Ishikawa (cell line): ENCODE measurements around the gene SCAF8.

Source experiments
- CEBPB ChIP-seq: IDR thresholded peaks from 2 replicates; pipeline ENCODE4 v1.6.1; 2012
- CREB1 ChIP-seq: IDR thresholded peaks from 2 replicates; pipeline ENCODE4 v1.6.1; 2012; ENCODE audit warnings: low read depth
- EGR1 ChIP-seq: IDR thresholded peaks from 2 replicates; pipeline ENCODE4 v1.6.1; 2012
- EP300 ChIP-seq: IDR thresholded peaks from 2 replicates; pipeline ENCODE4 v1.6.1; 2012; ENCODE audit warnings: borderline replicate concordance
- FOXM1 ChIP-seq: IDR thresholded peaks from 2 replicates; pipeline ENCODE4 v1.6.1; 2012; ENCODE audit warnings: low read depth, borderline replicate concordance
- MAX ChIP-seq: IDR thresholded peaks from 2 replicates; pipeline ENCODE4 v1.6.1; 2012
- NFIC ChIP-seq: IDR thresholded peaks from 2 replicates; pipeline ENCODE4 v1.6.1; 2012
- RAD21 ChIP-seq: IDR thresholded peaks from 2 replicates; pipeline ENCODE4 v1.6.1; 2012; ENCODE audit warnings: low read depth
- REST ChIP-seq: IDR thresholded peaks from 2 replicates; pipeline ENCODE4 v1.6.1; 2012; ENCODE audit warnings: low read depth, mild to moderate bottlenecking
- TAF1 ChIP-seq: IDR thresholded peaks from 2 replicates; pipeline ENCODE4 v1.6.1; 2012; ENCODE audit warnings: low read depth, mild to moderate bottlenecking
- TCF12 ChIP-seq: IDR thresholded peaks from 2 replicates; pipeline ENCODE4 v1.6.1; 2012; ENCODE audit warnings: low read depth
- TEAD4 ChIP-seq: IDR thresholded peaks from 2 replicates; pipeline ENCODE4 v1.6.1; 2012
- YY1 ChIP-seq: IDR thresholded peaks from 2 replicates; pipeline ENCODE4 v1.6.1; 2012; ENCODE audit warnings: low read depth
- ZBTB7A ChIP-seq: IDR thresholded peaks from 2 replicates; pipeline ENCODE4 v1.6.1; 2012; ENCODE audit warnings: low read depth
- TF ChIP-seq, protein P1 (sequence below): IDR thresholded peaks from 2 replicates; pipeline ENCODE4 v1.6.1; 2012

The SCAF8 gene

GRCh38 chr6:154849475-154849874 lies 116.3 kb downstream of the SCAF8 start:
- no peak for TF ChIP-seq MAX
- no peak for TF ChIP-seq FOXM1
- no peak for TF ChIP-seq TCF12
- no peak for TF ChIP-seq TAF1
- TF ChIP-seq EGR1, result no peak
- TF ChIP-seq CREB1, result no peak
- TF ChIP-seq EP300, result no peak
- no peak for TF ChIP-seq YY1
- TF ChIP-seq REST, result no peak
- no peak for TF ChIP-seq ZBTB7A
- no peak for TF ChIP-seq RAD21
- TF ChIP-seq TEAD4, result no peak
- TF ChIP-seq, protein P1, sequence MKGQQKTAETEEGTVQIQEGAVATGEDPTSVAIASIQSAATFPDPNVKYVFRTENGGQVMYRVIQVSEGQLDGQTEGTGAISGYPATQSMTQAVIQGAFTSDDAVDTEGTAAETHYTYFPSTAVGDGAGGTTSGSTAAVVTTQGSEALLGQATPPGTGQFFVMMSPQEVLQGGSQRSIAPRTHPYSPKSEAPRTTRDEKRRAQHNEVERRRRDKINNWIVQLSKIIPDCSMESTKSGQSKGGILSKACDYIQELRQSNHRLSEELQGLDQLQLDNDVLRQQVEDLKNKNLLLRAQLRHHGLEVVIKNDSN, result no peak
- TF ChIP-seq NFIC, result no peak
- no peak for TF ChIP-seq CEBPB

DNA sequence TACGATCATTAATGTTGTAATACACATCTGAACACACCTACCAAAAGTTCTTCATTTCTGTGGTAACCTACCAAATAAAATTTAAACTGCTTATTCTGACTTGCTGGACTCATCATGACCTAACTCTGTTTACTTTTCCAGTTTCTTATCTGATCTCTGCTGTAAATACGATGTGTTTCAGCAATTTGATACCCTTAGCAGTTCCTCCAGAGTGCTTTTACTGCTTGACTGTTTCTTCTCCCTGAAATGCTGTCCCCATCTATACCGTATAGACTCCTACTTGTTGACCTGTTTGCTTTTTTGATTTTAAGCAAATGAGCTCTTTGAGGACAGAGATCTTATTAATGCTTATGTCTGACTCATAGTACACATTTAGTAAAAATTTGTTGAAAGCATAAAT lies 119.5 kb downstream of the SCAF8 start:
- TF ChIP-seq TCF12, result no peak
- no peak for TF ChIP-seq FOXM1
- no peak for TF ChIP-seq TAF1
- TF ChIP-seq CEBPB, result no peak
- TF ChIP-seq ZBTB7A, result no peak
- no peak for TF ChIP-seq CREB1
- TF ChIP-seq, protein P1, result no peak
- TF ChIP-seq YY1, result no peak
- TF ChIP-seq MAX, result no peak
- TF ChIP-seq RAD21, result no peak
- TF ChIP-seq EP300, result no peak

DNA sequence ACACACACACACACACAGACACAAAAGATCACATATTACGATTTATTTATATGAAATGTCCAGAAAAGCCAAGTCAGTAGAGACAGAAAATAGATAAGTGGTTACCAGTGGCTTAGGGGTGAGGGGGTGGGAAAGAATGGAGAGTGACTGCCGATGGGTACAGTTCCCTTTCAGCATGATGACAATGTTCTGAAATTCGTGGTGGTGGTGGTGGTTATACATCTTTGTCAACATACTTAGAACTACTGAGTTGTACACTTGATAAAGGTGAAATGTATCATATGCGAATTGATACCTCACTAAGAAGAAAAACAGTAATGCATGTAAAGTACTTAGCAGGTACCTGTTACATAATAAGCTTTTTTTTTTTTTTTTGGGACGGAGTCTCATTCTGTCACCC lies 124.3 kb downstream of the SCAF8 start:
- TF ChIP-seq, protein P1, result no peak
- TF ChIP-seq NFIC (no peak), YY1 (no peak), TAF1 (no peak), ZBTB7A (no peak), CEBPB (no peak)

- TF ChIP-seq TCF12 (no peak), EP300 (no peak), ZBTB7A (no peak), TEAD4 (no peak), CEBPB (no peak), CREB1 (no peak), NFIC (no peak), YY1 (no peak), FOXM1 (no peak), TAF1 (no peak), REST (no peak), MAX (no peak), RAD21 (no peak), EGR1 (no peak)
- TF ChIP-seq, protein P1, result no peak
Observed at GRCh38 chr6:154861825-154862224, 128.6 kb downstream of the SCAF8 start.

GRCh38 chr6:154862536-154862935 lies 129.3 kb downstream of the SCAF8 start:
- TF ChIP-seq REST, result no peak
- no peak for TF ChIP-seq FOXM1
- TF ChIP-seq YY1, result no peak
- TF ChIP-seq RAD21, result no peak
- no peak for TF ChIP-seq ZBTB7A
- no peak for TF ChIP-seq CEBPB
- no peak for TF ChIP-seq TCF12
